DOHH2 (cell line): ENCODE data around the gene MAMDC2.

Experiments
- EZH2phosphoT487 ChIP-seq: fragments of 200-600 bp; sonication (generic); IDR thresholded peaks from 2 replicates; pipeline ENCODE4 v1.6.1; 2017; ENCODE audit warnings: borderline replicate concordance, mild to moderate bottlenecking, antibody characterized with exemption, low read length, moderate library complexity, mixed read lengths
- TF ChIP-seq, protein P1 (sequence below): fragments of 200-600 bp; sonication (generic); IDR thresholded peaks from one replicate; pipeline ENCODE4 v1.5.1; 2014; ENCODE audit warnings: antibody characterized with exemption, mild to moderate bottlenecking, low read depth, low read length; ENCODE audit not compliant: poor library complexity, severe bottlenecking

DNA sequence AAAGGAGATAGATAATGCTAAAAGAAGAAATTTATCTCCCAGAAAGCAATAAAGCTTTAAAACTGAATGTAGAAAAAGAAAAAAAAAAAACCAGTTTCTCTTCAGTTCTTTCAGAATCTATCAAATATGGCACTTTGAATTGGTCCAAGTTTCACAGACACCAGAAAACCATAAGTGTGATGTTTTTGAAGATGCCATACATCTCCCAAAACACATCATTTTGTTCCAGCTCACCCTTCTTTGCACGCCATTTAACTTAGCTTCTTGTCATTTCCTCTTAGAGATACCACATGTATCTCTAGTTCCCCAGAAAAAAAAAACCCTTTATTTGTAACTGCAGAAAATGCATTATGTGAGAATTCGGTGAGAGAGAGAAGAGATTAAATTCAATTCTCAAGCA, 46.1 kb upstream of the MAMDC2 start:
- TF ChIP-seq, protein P1, sequence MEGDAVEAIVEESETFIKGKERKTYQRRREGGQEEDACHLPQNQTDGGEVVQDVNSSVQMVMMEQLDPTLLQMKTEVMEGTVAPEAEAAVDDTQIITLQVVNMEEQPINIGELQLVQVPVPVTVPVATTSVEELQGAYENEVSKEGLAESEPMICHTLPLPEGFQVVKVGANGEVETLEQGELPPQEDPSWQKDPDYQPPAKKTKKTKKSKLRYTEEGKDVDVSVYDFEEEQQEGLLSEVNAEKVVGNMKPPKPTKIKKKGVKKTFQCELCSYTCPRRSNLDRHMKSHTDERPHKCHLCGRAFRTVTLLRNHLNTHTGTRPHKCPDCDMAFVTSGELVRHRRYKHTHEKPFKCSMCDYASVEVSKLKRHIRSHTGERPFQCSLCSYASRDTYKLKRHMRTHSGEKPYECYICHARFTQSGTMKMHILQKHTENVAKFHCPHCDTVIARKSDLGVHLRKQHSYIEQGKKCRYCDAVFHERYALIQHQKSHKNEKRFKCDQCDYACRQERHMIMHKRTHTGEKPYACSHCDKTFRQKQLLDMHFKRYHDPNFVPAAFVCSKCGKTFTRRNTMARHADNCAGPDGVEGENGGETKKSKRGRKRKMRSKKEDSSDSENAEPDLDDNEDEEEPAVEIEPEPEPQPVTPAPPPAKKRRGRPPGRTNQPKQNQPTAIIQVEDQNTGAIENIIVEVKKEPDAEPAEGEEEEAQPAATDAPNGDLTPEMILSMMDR, result no peak
- no peak for TF ChIP-seq EZH2phosphoT487
